Measurements from ENCODE around the gene PPM1M. TPM values are rescaled to one million over a fixed set of nuclear protein-coding genes. Genes with fewer than 3 reads are reported as not detected.
"Not testable (repeated sequence)": the region's sequence is repeated elsewhere in the genome, so short reads cannot be mapped to it uniquely, and the experiment has no call there.

The PPM1M gene
- total RNA-seq, 2 experiments from 2014 or later = 90.7 to 91.9 TPM

DNA sequence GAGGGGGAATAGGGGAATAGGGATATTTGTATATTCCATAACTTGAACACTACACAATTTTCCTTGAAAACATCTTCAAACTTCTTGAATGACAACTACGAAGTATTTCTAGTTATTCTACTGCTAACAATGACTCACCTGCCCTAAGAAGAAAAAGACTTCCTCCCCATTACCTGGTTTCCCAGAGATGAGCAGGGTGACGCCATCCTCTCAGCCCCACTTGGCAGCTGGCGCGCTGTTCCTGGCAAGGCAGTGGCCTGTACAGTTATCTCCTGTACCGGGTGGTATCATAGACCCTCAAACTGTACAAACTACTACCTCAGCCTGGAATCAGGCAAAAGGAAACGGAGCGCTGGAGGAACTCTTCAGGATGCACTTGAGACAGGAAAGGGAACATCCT, 22.5 kb downstream of the PPM1M start:
- Mint-ChIP-seq H3K36me3 (ENCODE audit: low read depth) (peaks cover 88% of the 10 kb centered on the region), H3K4me1 (ENCODE audit: low read depth) (peaks cover 84% of the 10 kb centered on the region), H3K4me3 (no peak overlapping the region), H3K27me3 (ENCODE audit: low read depth) (no peaks in the 10 kb centered on the region), H3K27ac (peak overlapping the region; percentile 61), H3K9me3 (ENCODE audit: insufficient read depth) (no peaks in the 10 kb centered on the region)
- DNase-seq (no peak), ATAC-seq (no peak)
- ChIA-PET CTCF (interaction anchor here (0.7 to 1.5 kb wide), 6 partner anchors 8 to 71 kb away, joined by 3 to 5 read pairs (median 4); no protein-coding TSS in a partner anchor), POLR2A (interaction anchor here (0.7 to 2.3 kb wide), 4 partner anchors 10 to 20 kb away, joined by 3 to 12 read pairs (median 4); partner anchors contain the start of gene WDR82)

GRCh38 chr3:52269776-52270175, 24.2 kb downstream of the PPM1M start:
- POLR2A ChIA-PET = interaction anchor here (1.1 to 3.4 kb wide), 2 partner anchors 12 to 16 kb away, joined by 4 to 22 read pairs; no protein-coding TSS in a partner anchor
- H3K27me3 Mint-ChIP-seq (ENCODE audit: low read depth) = no peaks in the 10 kb centered on the region
- H3K36me3 Mint-ChIP-seq (ENCODE audit: low read depth) = peaks cover 88% of the 10 kb centered on the region
- H3K27ac Mint-ChIP-seq = peak overlapping the region; percentile 96
- DNase-seq (no peak), ATAC-seq (no peak)
- CTCF ChIA-PET = interaction anchor here (2.3 to 3.5 kb wide), 5 partner anchors 9 to 69 kb away, joined by 12 to 44 read pairs (median 23); no protein-coding TSS in a partner anchor
- H3K9me3 Mint-ChIP-seq (ENCODE audit: insufficient read depth) = no peaks in the 10 kb centered on the region
- peak overlapping the region; percentile 84 for H3K4me3 Mint-ChIP-seq
- peaks cover 85% of the 10 kb centered on the region for H3K4me1 Mint-ChIP-seq (ENCODE audit: low read depth)

DNA sequence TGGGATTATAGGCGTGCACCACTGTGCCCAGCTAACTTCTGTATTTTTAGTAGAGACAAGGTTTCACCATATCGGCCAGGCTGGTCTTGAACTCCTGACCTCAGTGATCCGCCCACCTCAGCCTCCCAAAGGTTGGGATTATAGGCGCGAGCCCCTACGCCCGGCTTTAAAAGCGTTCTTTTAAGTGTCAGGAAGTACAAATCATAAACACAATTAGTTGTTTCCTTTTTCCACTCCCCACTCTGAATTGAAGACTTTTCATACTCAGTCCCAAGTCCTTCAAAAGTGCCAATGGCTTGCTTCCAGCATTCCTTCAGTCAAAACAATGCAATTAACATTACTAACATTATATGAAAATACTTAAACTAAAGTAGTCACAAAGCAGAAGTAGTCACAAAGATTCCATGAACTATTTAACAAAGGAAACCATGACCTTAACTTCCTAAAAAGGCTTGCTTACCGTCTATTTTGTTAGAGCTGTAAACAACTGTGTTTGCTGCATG, 24.7 kb downstream of the PPM1M start:
- Mint-ChIP-seq H3K27ac (peak overlapping the region; percentile 96), H3K27me3 (ENCODE audit: low read depth) (no peaks in the 10 kb centered on the region), H3K9me3 (ENCODE audit: insufficient read depth) (no peaks in the 10 kb centered on the region), H3K4me1 (ENCODE audit: low read depth) (peaks cover 84% of the 10 kb centered on the region), H3K36me3 (ENCODE audit: low read depth) (peaks cover 89% of the 10 kb centered on the region), H3K4me3 (peak overlapping the region; percentile 84)
- ChIA-PET CTCF (interaction anchor here (0.7 to 3.5 kb wide), 18 partner anchors 7 to 69 kb away, joined by 3 to 44 read pairs (median 6); no protein-coding TSS in a partner anchor), POLR2A (interaction anchor here (0.6 to 3.4 kb wide), 7 partner anchors 9 to 48 kb away, joined by 3 to 22 read pairs (median 4); partner anchors contain the start of genes TWF2 and WDR82)
- ATAC-seq (no peak), DNase-seq (no peak)

- CTCF ChIA-PET = interaction anchor here (0.9 to 3.5 kb wide), 12 partner anchors 8 to 67 kb away, joined by 4 to 44 read pairs (median 9); partner anchors contain the start of gene GLYCTK
- ATAC-seq; H3K27me3 Mint-ChIP-seq (ENCODE audit: low read depth); H3K9me3 Mint-ChIP-seq (ENCODE audit: insufficient read depth); DNase-seq: not testable (repeated sequence)
- POLR2A ChIA-PET = interaction anchor here (0.7 to 3.4 kb wide), 6 partner anchors 10 to 47 kb away, joined by 3 to 22 read pairs (median 4); partner anchors contain the start of genes GLYCTK and TLR9
- Mint-ChIP-seq H3K4me3 (peak overlapping the region; percentile 84), H3K27ac (peak overlapping the region; percentile 96), H3K36me3 (ENCODE audit: low read depth) (peaks cover 94% of the 10 kb centered on the region), H3K4me1 (ENCODE audit: low read depth) (peaks cover 74% of the 10 kb centered on the region)
These were observed 26.6 kb downstream of the PPM1M start for GRCh38 chr3:52272172-52272571.

DNA sequence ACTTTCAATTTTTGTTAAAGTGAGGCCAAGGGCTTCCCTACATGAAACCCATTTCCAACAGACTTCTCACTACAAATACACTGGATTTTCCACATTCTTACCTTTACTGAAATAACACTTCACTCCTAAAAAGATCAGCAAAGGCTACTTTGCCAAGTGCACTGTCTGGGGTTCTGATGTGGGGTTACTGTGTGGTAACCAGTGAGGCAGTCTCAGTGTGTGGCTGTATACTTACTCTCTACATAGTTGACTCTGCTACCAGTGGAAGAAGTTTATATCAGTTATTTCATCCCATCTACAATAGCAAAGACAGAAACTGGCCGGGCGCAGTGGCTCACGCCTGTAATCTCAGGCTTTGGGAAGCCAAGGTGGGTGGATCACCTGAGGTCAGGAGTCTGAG, 27.3 kb downstream of the PPM1M start:
- POLR2A ChIA-PET = interaction anchor here (1.0 to 3.4 kb wide), 4 partner anchors 9 to 47 kb away, joined by 3 to 22 read pairs (median 6); partner anchors contain the start of gene TLR9
- H3K9me3 Mint-ChIP-seq (ENCODE audit: insufficient read depth) = no peaks in the 10 kb centered on the region
- DNase-seq = no peak
- peaks cover 94% of the 10 kb centered on the region for H3K36me3 Mint-ChIP-seq (ENCODE audit: low read depth)
- CTCF ChIA-PET = interaction anchor here (0.9 to 3.5 kb wide), 6 partner anchors 18 to 66 kb away, joined by 4 to 44 read pairs (median 12); no protein-coding TSS in a partner anchor
- peak; percentile 34 for ATAC-seq
- H3K4me1 Mint-ChIP-seq (ENCODE audit: low read depth) = peaks cover 67% of the 10 kb centered on the region
- peak overlapping the region; percentile 99 for H3K27ac Mint-ChIP-seq
- H3K4me3 Mint-ChIP-seq = peak overlapping the region; percentile 100
- H3K27me3 Mint-ChIP-seq (ENCODE audit: low read depth) = no peaks in the 10 kb centered on the region

GRCh38 chr3:52274781-52275180, 29.2 kb downstream of the PPM1M start:
- Mint-ChIP-seq H3K27ac (peak overlapping the region; percentile 99), H3K4me3 (peak overlapping the region; percentile 100), H3K4me1 (ENCODE audit: low read depth) (peaks cover 56% of the 10 kb centered on the region), H3K36me3 (ENCODE audit: low read depth) (peaks cover 86% of the 10 kb centered on the region)
- POLR2A ChIA-PET = interaction anchor here (1.3 kb wide), 1 partner anchor 18 kb away, joined by 5 read pairs; no protein-coding TSS in a partner anchor
- not testable (repeated sequence) for H3K9me3 Mint-ChIP-seq (ENCODE audit: insufficient read depth); H3K27me3 Mint-ChIP-seq (ENCODE audit: low read depth); DNase-seq; ATAC-seq
- CTCF ChIA-PET = interaction anchor here (0.6 to 7.0 kb wide), 3 partner anchors 12 to 43 kb away, joined by 3 to 74 read pairs (median 3); no protein-coding TSS in a partner anchor

GRCh38 chr3:52277071-52277964, 31.8 kb downstream of the PPM1M start:
- peaks cover 73% of the 10 kb centered on the region for H3K36me3 Mint-ChIP-seq (ENCODE audit: low read depth)
- DNase-seq (peak; percentile 84), ATAC-seq (peak; percentile 28)
- peak overlapping the region; percentile 99 for H3K27ac Mint-ChIP-seq
- ChIA-PET CTCF (interaction anchor here (0.6 to 9.4 kb wide), 13 partner anchors 8 to 61 kb away, joined by 3 to 143 read pairs (median 15); partner anchors contain the start of genes GLYCTK, PPM1M, TLR9 and TWF2), POLR2A (interaction anchor here (0.6 to 15.7 kb wide), 15 partner anchors 10 to 1710 kb away, joined by 3 to 400 read pairs (median 6); partner anchors contain the start of genes C3orf18, GLYCTK, PPM1M and TLR9)
- no peaks in the 10 kb centered on the region for H3K27me3 Mint-ChIP-seq (ENCODE audit: low read depth)
- peak overlapping the region; percentile 100 for H3K4me3 Mint-ChIP-seq
- peaks cover 56% of the 10 kb centered on the region for H3K4me1 Mint-ChIP-seq (ENCODE audit: low read depth)
- H3K9me3 Mint-ChIP-seq (ENCODE audit: insufficient read depth) = no peaks in the 10 kb centered on the region

DNA sequence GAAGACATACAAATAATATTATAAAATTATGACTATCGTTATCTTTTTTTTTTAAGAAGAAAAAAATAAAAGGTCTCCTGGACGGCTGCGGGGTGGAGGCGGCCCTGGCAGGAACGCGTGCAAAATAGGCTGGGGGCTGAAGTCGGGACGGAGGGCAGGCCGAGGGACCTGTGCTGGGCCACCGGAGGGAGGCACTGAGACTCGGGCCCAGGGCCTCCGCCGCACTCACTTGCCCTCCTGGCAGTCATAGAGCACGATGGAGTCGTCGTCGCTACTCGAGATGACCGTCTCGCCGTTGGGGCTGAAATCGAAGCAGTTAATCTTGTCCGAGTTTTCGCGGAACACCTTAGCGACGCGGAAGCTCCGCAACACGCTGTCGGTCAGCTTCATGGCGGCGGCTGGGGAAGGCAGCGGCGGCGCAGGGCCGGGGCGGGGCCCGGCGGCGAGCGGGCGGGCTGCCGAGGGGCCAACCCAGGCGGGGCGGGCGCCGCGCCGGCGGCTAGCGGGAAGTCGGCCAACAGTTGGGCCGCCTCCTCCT, 32.5 kb downstream of the PPM1M start:
- POLR2A ChIA-PET = interaction anchor here (0.6 to 15.7 kb wide), 16 partner anchors 10 to 1690 kb away, joined by 3 to 400 read pairs (median 6); partner anchors contain the start of genes GLYCTK, PPM1M, TLR9 and TWF2
- Mint-ChIP-seq H3K4me3 (peak overlapping the region; percentile 100), H3K27ac (peak overlapping the region; percentile 99), H3K9me3 (ENCODE audit: insufficient read depth) (no peaks in the 10 kb centered on the region), H3K36me3 (ENCODE audit: low read depth) (peaks cover 68% of the 10 kb centered on the region), H3K27me3 (ENCODE audit: low read depth) (no peaks in the 10 kb centered on the region), H3K4me1 (ENCODE audit: low read depth) (peaks cover 56% of the 10 kb centered on the region)
- DNase-seq = peak; percentile 73
- ATAC-seq = peak; percentile 68
- CTCF ChIA-PET = interaction anchor here (1.0 to 9.4 kb wide), 14 partner anchors 10 to 61 kb away, joined by 3 to 143 read pairs (median 9); partner anchors contain the start of genes GLYCTK, PPM1M, TLR9 and TWF2

DNA sequence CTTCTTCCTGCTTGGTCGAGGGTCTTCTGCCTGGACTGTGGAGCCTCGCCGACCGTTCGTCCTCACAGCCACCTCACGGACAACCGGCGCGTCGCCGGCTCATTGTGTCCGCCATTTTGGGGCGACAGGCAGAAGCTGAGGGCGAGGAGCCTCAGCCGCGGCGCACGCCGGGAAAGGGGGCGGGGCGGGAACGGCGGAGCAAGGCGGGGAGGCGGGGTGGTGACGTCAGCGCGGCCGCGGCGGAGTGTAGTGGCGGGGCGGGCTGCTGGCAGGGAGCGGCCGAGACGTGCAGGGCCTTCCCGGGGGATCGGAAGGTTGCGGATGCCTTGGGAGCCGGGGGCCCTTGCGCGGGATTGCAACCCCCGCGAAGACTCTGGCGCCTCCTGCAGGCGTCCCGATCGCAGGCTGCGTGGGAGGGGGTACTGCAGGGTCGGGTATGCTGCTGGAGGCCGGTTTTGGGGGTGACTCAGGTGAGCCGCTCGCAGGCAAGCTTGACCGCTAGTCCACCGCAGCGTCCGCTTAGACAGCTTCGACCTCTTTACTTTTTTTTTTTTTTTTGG, 33.0 kb downstream of the PPM1M start, which contains the start of gene WDR82:
TSS of gene WDR82 (minus strand) at position 140 of the 560 bp plus-strand sequence. CDS start 288 bp downstream, outside the sequence.
- CTCF ChIA-PET = interaction anchor here (0.7 to 9.4 kb wide), 16 partner anchors 10 to 278 kb away, joined by 3 to 143 read pairs (median 4); partner anchors contain the start of genes GLYCTK, PPM1M, SEMA3G and TWF2
- ATAC-seq (peak; percentile 79), DNase-seq (peak; percentile 98)
- H3K4me3 Mint-ChIP-seq = peak within 1 kb of the TSS; percentile 100
- H3K27me3 Mint-ChIP-seq (ENCODE audit: low read depth) = no peaks in the 10 kb centered on the region
- POLR2A ChIA-PET = interaction anchor here (0.7 to 15.7 kb wide), 14 partner anchors 8 to 225 kb away, joined by 3 to 400 read pairs (median 7); partner anchors contain the start of genes GLYCTK, PPM1M, TLR9 and TWF2
- H3K4me1 Mint-ChIP-seq (ENCODE audit: low read depth) = peaks cover 56% of the 10 kb centered on the region
- peak within 1 kb of the TSS; percentile 99 for H3K27ac Mint-ChIP-seq
- H3K9me3 Mint-ChIP-seq (ENCODE audit: insufficient read depth) = no peaks in the 10 kb centered on the region
- peaks cover 67% of the 10 kb centered on the region for H3K36me3 Mint-ChIP-seq (ENCODE audit: low read depth)

GRCh38 chr3:52279596-52279995, 34.0 kb downstream of the PPM1M start:
- ChIA-PET CTCF (interaction anchor here (0.7 to 9.4 kb wide), 14 partner anchors 8 to 279 kb away, joined by 3 to 143 read pairs (median 6); partner anchors contain the start of genes GLYCTK, PPM1M, SEMA3G and TWF2), POLR2A (interaction anchor here (0.6 to 15.7 kb wide), 11 partner anchors 9 to 226 kb away, joined by 3 to 400 read pairs (median 5); partner anchors contain the start of genes GLYCTK, PPM1M, TLR9 and TWF2)
- no peaks in the 10 kb centered on the region for H3K9me3 Mint-ChIP-seq (ENCODE audit: insufficient read depth)
- ATAC-seq (no peak), DNase-seq (no peak)
- H3K36me3 Mint-ChIP-seq (ENCODE audit: low read depth) = peaks cover 57% of the 10 kb centered on the region
- H3K27me3 Mint-ChIP-seq (ENCODE audit: low read depth) = no peaks in the 10 kb centered on the region
- H3K4me3 Mint-ChIP-seq = peak overlapping the region; percentile 100
- H3K27ac Mint-ChIP-seq = peak overlapping the region; percentile 99
- H3K4me1 Mint-ChIP-seq (ENCODE audit: low read depth) = peaks cover 55% of the 10 kb centered on the region

Measured in activated CD8-positive, alpha-beta T cell treated with anti-CD3 and anti-CD28 coated beads, Interleukin-2, amount 10 ng/mL, durations not matched to agents 7 days and 5 days (primary cell).